GM19035 (cell line): ENCODE measurements around the gene TMC3.
"Not testable (repeated sequence)": the region's sequence is repeated elsewhere in the genome, so short reads cannot be mapped to it uniquely, and the experiment has no call there.

ENCODE experiments used
- ATAC-seq: cut with Tn5 transposase; IDR thresholded peaks from one replicate; pipeline ENCODE4 v1.9.1; 2021; ENCODE audit not compliant: unreplicated experiment

TMC3 gene

DNA sequence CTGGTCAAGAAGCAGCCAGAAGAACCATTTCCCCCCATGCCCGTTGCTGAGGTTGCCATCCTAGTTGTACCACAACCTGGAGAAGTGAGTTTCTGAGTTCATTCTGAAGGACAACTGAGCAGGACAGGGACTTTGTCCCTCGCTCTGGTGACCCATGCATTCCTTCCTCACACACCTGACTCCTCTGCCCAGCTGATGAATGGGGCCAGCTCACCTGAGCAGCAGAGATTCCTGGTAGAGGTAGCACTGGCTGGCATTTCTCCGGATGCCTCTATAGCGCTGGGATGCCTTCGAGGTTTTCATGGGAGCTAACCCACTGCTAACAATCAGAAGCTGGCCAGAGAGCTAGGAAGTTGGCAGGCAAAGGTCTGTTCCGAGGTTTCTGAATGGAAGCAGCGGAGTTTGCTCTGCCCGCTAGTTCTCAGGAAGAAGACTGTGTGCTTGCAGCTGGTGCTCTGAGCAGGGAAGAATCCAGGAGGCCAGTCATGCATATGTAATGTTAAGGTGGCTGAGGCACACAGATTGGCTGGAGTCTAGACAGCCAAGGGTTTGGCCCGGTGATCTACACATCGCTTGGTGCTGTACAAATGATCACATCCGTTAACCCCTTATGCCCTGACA is at the start of gene TMC3:
TMC3 (minus strand) TSS at position 439 of the 621 bp plus-strand sequence; CDS start at position 303, 136 bp downstream.
- ATAC-seq = no peak

DNA sequence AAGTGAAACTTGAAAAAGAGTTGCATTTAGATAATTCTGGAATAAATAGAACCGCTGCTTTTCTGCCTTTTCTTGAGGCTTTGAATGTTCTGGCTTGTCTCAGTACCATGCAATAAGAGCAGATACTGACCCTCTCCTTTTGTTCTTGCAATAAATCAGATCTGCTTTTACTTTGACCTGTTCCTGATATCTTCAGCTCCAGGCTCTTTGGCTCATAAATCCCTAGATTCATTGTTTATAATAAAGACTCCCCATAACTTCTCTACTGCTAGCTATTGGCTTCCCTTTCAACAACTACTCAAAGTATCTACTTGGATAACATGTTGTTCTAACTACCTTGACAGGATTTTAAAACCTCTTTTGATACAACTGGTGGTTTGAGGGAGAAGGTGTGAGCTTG is 47.4 kb upstream of the TMC3 start:
- ATAC-seq = no peak

DNA sequence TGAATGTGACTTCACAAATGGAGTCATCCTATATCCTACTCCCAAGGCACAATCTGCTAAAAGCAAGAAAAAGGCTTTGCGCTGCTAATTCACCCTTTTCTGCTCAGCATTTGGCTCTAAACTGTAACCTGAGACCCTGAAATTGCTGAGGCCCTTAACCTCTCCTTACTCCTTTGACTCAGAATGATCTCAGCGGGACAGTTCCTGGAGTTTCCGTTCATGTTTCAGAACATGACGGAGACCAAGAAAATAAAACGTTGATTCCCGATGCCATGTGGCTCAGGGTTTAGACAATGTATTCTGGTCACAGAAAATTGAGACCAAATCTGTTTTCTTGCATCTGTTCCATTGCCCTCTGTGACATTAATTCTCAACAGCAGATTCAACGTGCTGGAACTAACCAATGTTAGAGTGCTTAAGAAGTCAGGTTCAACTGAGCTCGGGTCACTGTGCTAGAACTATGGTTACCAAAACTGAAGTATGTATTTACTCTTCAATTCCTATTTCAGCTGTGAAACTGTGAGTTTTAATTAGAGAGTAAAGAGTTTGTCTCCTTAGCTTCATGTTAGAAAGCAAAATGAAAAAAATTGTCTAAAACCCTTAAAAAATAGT is 45.4 kb upstream of the TMC3 start:
- no peak for ATAC-seq

DNA sequence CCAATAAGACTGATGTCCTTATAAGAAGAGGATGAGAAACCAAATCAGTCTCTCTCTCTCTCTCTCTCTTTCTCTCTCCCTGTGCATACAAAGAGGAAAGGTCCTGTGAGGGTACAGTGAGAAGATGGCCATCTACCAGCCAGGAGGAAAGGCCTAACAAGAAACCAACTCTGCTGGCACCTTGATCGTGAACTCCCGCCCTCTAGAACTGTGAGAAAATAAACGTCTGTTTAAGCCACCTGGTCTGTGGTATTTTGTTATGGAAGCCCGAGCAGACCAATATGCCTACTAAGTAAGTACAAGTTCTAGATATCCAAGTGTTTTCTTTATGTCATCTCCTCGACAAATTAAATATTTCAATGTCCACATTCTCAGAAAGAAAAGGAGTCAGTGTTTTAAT is 44.9 kb upstream of the TMC3 start:
- ATAC-seq = no peak

DNA sequence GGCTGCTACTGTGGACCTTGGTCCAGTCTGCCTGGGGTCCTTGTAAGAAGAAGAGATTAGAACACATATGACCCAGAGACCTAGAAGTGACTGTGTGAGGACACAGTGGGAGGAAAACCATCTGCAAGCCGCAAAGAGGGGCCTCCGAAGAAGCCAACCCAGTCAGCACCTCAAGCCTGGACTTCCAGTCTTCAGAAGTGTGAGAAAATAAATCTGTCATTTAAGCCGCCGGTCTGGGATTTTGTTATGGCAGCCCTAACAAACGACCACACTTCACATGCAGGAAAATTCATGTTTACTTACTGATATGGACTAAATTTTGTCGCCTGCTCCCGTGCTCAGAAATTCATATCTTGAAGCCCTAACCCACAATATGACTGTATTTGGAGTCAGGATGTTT is 44.4 kb upstream of the TMC3 start:
- no peak for ATAC-seq

DNA sequence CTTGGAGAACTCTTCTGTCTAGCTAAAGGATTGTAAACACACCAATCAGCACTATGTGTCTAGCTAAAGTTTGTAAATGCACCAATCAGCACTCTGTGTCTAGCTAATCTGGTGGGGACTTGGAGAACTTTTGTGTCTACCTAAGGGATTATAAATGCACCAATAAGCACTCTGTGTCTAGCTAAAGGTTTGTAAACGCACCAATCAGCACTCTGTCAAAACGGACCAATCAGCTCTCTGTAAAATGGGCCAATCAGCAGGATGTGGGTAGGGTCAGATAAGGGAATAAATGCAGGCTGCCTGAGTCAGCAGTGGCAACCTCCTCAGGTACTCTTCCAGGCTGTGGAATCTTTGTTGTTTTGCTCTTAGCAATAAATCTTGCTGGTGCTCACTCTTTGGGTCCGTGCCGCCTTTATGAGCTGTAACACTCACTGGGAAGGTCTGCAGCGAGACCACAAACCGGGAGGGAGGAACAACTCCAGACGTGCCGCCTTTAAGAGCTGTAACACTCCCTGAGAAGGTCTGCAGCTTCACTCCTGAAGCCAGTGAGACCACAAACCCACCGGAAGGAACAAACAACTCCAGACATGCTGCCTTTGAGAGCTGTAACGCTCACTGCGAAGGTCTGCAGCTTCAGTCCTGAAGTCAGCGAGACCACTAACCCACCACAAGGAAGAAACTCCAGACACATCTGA is 40.4 kb upstream of the TMC3 start:
- ATAC-seq = not testable (repeated sequence)

DNA sequence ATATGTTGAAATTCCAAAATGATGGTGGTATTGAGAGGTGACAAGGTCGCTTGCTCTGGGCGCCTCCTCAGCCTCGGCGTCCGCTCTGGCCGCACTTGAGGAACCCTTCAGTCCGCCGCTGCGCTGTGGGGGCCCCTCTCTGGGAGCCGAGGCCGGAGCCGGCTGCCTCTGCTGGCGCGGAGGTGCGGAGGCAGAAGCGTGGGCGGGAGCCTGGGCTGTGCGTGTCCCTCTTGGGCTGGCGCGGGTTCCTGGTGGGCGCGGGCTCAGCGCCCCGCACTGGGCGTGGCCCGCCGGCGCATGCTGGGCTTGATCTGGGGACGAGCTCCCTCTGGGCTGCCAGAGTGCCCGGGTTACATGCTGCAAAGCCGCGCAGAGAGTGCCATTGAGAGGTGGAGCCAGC is 39.8 kb upstream of the TMC3 start:
- no peak for ATAC-seq

DNA sequence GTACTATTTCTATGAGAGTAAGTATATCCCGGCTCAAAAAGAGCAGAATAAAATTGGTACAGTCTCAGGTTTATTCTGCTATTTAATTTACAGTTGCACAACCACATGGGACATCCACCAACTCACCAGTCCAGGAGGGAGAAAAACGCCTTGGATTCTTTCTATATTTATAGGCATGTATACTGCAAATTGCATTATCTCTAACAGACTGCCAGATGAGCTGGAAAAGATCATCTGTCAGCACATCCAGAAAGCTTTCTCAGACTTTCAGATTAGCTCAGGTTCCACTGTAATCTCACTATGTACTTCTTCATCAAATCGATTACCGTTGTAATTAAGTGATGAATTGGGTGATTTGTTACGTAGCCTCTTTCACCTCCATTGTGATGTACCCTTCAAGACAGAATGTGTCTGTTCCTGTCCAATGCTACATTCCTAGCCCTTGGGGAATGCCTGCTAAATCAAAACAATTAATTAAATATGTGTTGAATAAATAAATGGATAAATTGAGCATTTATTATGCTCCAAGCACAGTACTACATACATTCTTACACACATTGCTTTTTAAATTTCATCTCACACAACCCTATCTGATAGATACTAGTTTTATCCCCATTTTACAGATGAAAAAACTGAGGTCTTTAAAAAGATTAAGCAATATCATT is 38.1 kb upstream of the TMC3 start:
- no peak for ATAC-seq

DNA sequence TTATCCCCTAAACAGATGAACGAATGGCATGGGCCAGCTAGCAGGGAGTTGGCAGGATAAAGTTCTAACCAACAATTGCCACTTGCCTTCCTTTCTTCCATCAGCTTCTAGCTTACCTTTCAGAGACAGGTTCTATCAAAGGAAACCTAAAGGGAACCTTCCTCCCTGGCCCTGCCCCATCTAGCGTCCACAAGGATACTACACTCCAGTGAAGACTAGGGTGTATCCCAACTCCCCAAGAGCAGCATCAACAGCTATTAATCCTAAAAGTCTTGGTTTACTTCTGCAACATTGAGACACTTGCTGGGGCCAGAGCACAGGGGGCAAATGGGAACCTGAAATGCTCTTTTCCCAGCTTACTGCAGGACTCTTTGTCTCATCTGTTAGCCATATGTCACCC is 37.0 kb upstream of the TMC3 start:
- no peak for ATAC-seq

DNA sequence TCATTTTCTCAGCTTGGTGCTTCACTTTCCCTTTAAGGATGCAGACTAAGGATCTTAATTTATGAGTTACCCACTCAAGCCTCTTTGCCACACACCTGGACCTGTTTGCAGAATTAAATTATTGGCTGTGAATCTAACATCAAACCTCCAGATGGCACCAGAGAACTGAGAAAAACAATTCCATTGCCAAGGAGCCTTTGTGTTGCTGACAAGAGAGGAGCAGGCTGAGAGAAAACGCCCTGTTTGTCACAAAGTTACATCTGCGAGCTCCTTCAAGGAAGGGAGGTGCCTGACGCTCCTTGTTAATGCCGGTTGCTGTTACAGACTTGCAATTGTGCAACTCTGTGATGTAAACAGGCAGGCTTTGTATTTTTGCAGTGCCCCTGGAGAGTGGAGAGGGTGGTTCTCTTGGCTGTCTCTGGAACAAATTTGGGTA is 36.3 kb upstream of the TMC3 start:
- no peak for ATAC-seq

DNA sequence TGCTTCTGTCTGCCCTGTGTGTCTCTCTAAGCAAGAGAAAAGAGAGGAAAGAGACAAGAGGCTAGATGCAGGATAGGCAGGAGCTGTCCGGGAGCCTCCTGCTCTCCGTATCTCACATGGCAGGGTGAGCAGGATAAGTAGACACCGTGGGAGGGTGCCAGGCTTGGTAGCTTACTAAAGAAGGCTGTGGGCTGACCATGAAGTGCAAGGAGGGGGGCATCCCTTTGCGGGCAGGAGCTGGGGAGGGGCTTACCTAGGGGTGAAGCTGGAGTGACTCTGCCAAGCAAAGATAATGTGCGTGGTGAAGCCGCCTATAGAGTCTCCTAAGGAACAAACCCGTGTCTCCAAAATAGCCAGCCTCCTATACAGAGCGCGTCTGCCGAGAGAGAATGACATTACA is 33.7 kb upstream of the TMC3 start:
- no peak for ATAC-seq

DNA sequence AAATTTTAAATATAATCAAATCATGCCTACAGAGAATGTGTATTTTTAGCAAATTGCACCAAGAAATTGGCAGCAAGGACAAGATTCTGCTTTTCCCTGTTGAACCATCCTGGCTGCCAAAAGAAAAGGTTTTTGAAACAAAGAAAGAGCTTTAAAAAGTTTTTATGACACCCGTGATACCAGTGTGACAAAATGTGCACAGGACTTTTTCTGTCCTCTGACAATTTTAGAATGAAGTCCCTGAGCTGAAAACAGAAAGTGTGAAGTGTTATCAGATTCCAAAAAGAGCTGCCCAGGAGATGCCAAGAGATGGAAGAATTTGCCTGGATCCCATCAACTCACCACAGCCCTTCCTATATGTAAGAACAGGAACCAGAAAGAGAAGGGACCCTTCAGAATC is 33.2 kb upstream of the TMC3 start:
- no peak for ATAC-seq

DNA sequence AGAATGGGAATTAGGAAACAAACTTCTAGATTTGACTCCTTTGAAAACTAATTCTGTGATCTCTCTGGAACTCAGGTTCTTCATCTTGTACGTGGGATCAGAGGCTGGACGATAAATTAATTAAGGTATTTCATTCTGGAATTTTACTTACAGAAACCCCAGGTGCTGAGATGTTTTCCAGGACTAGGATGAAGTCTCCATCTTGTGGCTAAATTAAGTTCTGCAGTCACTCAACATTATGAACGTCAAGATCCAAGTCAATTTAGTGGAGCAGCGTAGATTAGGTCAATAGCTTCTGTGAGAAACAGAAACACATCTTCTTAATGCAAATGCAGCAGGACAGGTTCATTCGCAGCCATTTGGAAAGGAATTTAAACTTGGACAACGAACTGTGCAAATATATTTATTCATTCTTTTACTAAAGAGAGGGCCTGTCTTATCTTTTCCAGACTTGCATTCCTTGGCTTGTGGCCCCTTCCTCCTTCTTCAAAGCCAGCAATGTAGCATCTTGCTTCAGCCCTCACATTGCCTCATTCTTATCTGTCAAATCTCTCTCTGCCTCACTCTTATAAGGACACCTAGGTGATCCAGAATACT is 26.7 kb upstream of the TMC3 start:
- ATAC-seq = no peak

DNA sequence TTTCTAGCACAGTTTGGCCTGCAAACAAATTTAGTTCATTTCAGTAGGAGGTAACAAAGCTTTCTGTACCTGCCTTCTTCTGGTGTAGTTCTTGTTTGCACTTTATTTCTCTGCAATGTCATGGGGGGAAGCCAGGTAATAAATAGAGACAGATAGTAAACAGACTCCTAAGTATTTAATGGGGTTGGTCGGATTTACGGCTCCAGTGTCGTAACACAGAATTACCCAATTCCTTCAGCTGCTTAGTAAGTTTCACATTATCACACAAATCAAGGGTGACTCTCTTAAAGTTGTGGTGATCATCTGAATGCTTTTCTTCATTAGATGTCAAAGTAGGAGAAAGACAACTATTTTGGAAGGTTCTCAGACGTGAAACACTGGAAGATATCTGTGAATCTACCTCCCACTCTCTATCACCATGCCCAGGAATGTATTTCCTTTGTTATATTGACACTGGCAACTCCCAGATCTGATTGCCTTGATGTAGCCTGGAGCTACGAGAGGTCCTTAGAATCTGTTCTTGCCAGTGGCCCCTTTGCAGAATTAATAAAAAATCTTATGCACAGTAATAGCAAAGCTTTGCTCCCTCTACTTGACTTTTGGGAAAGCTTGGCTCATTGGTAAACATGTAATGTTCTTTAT is 25.0 kb upstream of the TMC3 start:
- ATAC-seq = no peak

DNA sequence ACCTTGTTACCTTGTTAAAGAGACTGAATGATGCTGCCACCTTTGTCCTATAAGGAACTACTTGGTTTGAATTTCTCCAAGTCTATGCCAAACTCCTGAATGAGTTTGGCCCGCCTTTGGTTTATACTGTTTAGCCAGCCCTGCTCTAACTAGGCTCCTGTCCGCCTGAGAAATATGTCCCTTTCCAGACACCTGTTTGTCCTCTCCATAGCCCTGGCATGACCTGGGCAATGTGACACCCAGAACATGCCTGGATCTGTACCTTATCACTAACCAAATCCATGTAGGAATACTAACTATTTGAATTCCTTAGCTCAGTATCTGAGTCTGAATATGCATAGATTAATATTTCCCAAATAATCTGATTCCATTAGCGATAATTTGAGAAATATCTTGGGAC is 24.4 kb upstream of the TMC3 start:
- no peak for ATAC-seq

DNA sequence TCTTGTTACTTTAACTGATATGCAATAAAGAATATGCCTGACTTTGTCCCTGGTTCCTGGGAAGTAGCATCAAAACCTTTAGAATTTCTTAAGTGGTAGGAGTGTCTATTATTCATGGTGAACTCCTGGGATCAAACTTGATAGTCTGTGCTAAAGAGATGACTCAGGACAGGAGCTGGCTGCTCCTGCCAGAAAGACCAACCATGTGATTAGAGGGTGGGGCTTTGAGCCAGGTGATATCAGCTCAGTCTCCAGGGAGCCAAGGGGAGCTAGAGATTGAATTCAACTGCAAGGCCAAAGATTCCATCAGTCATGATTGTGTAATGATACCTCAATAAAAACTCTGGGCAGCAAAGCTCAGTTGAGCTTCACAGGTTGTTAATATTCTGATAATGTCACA is 20.6 kb upstream of the TMC3 start:
- ATAC-seq = no peak

DNA sequence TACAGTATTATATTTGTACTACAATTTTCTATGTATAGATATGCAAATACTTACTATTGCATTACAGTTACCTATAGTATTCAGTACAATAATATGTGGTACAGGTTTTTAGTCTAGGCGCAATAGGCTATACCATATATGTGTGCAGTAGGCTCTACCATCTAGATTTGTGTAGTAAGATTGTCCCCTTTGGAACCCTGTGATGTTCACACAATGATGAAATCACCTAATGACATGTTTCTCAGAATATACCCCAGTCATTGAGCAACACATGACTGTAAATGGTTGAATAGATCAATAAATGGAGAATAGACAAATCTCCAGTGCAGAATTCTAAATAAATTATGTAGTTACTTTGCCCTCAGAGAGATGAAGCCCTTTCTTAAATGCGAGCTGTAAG is 17.6 kb upstream of the TMC3 start:
- ATAC-seq = no peak

DNA sequence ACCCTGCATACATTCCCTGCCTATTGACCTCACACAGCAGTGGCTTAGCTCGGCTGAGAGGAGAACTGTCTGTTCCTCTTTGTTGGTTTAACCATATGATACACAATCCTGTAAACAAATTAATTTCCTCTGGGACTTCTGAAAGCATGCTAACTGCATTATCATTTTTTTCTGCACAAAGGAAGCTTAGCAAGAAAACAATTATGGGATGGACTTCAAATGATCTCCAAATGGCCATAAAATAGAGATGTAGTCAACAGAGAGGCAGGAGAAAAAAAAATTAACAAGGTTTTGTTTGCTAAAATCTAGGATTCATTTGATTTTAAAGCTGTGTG is 14.4 kb upstream of the TMC3 start:
- ATAC-seq = no peak

DNA sequence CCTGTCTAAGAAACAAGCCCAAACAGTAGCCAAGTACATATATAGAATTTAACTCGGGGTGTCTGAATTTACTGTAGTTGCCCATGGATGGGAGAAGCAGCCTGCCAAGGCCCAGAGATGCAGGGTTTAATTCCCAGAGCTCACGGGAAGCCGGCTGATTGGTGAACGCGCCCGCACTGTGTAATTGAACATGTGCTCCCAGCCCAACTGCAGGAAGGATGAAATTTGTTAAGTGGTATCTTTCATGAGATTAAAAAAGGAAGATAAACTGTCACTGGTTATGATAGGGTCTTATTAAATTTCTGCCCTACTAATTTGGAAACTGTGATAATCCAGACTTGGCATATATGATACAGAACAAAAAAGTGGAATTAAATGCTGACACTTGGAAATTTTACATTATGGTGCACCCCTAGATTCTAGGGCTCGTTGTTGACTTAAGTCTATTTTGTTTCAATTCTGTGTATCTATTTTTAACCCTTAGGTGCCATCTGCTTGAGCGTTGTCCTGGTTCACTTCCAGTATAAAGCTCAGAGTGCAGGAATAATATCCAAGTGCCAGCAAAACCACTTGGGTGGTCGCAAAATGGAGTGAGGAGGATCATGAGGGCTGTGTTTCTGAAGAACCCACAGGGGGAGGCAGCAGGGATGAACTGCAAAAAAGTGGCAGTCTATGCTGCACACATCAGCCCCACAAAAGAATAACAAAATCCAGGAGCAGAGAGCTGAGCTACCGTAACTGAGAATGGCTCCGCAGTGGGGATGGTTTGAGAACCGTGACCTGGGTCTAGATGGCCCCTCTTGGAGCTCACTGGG is 13.8 kb upstream of the TMC3 start:
- ATAC-seq = no peak

DNA sequence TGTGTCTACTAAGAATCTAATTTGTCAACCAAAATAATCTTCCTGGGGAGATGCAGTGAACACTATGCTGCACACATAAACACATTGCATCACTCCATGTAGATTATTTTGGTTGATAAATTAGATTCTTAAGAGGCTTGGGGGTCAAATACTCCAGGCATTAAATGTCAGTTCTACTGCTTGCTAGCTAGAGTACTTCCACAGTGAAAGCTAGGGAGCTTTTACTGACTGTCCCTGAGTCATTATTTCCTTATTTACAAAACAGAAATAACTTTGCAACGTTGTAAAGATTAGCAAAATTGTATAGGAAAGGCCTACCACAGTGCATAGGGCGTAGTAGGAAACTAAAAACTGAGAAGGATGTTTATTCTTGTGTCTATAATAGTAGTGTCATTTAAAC is 12.9 kb upstream of the TMC3 start:
- no peak for ATAC-seq

DNA sequence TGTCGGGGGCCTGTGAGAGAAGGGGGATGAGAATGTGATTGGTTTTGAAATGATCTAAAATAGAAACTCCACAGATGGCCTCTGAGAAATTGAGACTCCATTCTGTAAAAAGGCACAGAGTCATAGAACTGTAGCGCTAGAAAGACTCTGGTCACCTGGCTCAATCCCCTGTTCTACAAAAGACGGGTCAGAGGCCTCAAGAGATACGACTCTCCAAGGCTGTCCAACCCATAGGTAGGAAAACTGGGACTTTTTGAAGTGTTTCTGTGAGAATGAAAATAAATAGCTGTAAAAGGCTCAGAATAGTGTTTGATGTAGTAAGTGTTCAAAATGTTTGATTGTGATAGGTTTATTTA is 11.7 kb upstream of the TMC3 start:
- no peak for ATAC-seq
